ENCODE measurements around the gene HDGF.
A peak's percentile ranks its signal among the peaks of the same experiment; 100 is the strongest.

HDGF gene

DNA sequence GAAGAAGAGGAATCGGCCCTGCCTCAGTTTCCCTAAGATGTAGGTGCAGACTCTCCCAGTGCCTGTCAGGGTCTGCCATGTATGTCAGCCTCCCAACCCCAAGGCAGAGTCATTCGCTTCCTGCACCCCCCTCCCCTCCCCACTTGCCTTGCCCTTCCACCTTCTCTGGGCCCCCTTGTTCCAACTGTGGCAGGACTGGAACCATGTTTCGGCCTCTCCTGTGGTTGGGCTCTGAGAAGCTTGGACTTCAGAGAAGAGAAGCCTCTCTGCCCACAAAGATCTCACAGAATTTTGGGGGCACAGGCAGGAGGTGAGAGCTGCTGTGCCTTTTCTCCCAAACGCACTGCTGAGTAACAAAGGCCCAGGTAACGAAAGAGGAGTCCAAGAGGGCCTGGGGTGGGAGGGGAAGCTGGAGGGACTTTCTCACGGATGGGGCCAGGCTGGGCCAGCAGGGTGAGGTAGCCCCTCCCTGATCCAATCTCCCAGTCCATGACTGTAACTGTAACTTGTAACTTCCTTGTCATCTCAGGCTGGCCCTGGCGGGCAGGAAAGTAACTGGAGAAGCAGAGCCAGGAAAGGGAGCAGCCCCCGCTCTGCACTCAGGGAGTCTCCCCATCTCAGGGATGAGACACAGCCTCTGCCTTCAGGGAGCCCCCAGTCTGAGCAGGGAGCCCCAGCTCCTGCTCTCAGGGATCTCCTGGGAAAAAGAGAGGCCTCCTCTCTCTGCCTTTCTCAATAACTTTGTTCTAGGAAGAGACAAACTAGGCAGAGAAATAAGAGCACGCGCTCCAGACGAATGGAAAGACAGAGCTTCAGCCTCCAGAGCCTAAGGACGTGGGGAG is 57.4 kb downstream of the HDGF start:
- Histone ChIP-seq H3K27ac (ENCODE audit: low read depth, low read length) (no peak overlapping the region), H3F3A (ENCODE audit: control insufficient read depth, insufficient read depth) (no peaks in the 10 kb centered on the region), H3K9me2 (replicated peaks; ENCODE audit: control insufficient read depth, low read length) (no peaks in the 10 kb centered on the region), H3K4me3 (ENCODE audit: low read length) (no peak overlapping the region), H3K36me3 (ENCODE audit: control insufficient read depth, low read length) (no peaks in the 10 kb centered on the region), H3K9me3 (ENCODE audit: control insufficient read depth, insufficient read depth, low read length) (no peaks in the 10 kb centered on the region), H3K4me2 (ENCODE audit: low read length) (no peak overlapping the region), H3K4me1 (ENCODE audit: control insufficient read depth, low read length) (peaks cover 21% of the 10 kb centered on the region), H3K79me2 (ENCODE audit: control insufficient read depth, low read length) (no peaks in the 10 kb centered on the region), H3K27me3 (ENCODE audit: control insufficient read depth, low read length) (peaks cover 58% of the 10 kb centered on the region), H4K20me1 (ENCODE audit: control insufficient read depth, insufficient read depth, low read depth, low read length) (no peaks in the 10 kb centered on the region)
- no peak for TF ChIP-seq EZH2phosphoT487 (IDR thresholded peaks at IDR 0.05; ENCODE audit: borderline replicate concordance, low read length)
- TF ChIP-seq, protein P1, sequence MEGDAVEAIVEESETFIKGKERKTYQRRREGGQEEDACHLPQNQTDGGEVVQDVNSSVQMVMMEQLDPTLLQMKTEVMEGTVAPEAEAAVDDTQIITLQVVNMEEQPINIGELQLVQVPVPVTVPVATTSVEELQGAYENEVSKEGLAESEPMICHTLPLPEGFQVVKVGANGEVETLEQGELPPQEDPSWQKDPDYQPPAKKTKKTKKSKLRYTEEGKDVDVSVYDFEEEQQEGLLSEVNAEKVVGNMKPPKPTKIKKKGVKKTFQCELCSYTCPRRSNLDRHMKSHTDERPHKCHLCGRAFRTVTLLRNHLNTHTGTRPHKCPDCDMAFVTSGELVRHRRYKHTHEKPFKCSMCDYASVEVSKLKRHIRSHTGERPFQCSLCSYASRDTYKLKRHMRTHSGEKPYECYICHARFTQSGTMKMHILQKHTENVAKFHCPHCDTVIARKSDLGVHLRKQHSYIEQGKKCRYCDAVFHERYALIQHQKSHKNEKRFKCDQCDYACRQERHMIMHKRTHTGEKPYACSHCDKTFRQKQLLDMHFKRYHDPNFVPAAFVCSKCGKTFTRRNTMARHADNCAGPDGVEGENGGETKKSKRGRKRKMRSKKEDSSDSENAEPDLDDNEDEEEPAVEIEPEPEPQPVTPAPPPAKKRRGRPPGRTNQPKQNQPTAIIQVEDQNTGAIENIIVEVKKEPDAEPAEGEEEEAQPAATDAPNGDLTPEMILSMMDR (IDR thresholded peaks at IDR 0.05; ENCODE audit: low read depth, low read length, poor library complexity, severe bottlenecking) = no peak

DNA sequence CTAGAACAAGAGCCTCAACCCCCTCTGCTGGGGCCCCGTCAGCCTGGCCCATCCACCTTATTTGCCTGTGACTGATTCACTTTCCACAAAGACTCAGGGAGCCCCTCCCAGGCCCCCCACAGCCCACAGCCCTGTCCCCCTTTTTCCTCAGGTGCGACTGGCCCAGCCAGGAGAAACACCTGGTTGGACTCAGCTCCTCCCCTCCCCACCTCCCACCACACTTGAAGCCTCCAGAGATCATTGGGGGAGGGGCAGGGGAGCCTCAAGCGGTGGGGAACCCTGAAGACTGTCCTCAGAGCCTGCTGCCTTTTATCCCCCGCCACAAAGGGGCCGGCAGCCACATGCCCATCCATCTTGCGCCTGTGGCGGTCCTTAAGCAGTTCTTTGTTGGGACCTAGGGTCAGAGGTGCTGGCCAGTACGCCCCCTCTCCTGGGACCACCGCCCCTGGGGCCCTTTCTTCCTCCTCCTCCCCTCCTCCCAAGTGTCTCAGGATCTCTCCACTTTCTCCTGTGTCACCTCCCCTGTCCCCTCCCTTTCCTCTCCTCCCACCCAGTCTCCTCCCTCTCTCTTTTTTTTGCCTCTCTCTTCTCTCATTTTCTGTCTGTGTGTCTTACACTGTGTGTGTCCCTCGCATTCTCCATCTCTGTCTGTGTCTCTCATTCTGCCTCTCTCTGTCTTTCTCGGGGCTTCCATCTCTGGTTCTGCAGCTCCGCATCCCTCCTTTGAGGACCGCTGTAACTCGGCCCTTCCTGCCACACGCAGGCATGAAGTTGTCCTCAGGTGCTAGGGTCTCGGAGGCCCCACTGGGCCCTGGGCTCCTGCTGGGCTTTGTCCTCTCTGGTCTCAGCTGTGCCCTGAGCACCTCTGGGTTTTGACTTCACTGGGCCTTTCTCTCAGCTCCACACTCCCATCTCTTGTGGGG is 58.3 kb downstream of the HDGF start:
- Histone ChIP-seq H4K20me1 (ENCODE audit: control insufficient read depth, insufficient read depth, low read depth, low read length) (no peaks in the 10 kb centered on the region), H3K4me1 (ENCODE audit: control insufficient read depth, low read length) (peaks cover 22% of the 10 kb centered on the region), H3K9me2 (replicated peaks; ENCODE audit: control insufficient read depth, low read length) (no peaks in the 10 kb centered on the region), H3K79me2 (ENCODE audit: control insufficient read depth, low read length) (no peaks in the 10 kb centered on the region), H3F3A (ENCODE audit: control insufficient read depth, insufficient read depth) (no peaks in the 10 kb centered on the region), H3K27me3 (ENCODE audit: control insufficient read depth, low read length) (peaks cover 55% of the 10 kb centered on the region), H3K9me3 (ENCODE audit: control insufficient read depth, insufficient read depth, low read length) (no peaks in the 10 kb centered on the region), H3K36me3 (ENCODE audit: control insufficient read depth, low read length) (no peaks in the 10 kb centered on the region), H3K27ac (ENCODE audit: low read depth, low read length) (no peak overlapping the region), H3K4me2 (ENCODE audit: low read length) (peak overlapping the region; percentile 34), H3K4me3 (ENCODE audit: low read length) (no peak overlapping the region)
- TF ChIP-seq EZH2phosphoT487 (IDR thresholded peaks at IDR 0.05; ENCODE audit: borderline replicate concordance, low read length) = no peak
- TF ChIP-seq, protein P1 (IDR thresholded peaks at IDR 0.05; ENCODE audit: low read depth, low read length, poor library complexity, severe bottlenecking) = no peak

DNA sequence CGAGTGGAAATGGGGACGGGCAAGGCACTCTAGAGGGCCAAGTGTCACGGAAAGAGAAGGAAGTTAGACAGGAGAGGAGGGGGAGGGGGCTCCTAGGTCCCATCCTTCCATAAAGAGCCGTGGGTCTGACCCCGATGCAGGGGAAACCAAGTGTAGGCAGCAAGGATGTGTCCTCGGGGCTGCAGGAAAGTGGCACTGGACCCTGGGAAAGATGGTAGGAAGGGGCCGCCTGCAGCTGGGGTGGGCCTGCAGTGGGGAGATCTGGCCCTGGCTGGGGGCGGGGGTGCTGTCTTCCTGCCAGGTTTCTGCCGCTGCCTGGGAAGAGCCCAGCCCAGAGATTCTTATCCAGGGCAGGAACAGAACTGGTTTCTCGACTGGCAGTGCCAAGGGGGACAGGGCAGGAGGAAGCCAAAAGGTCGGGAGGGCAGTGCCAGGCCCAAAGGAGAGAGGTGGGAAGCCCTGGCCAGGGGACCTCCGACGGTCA is 59.0 kb downstream of the HDGF start:
- no peak for TF ChIP-seq EZH2phosphoT487 (IDR thresholded peaks at IDR 0.05; ENCODE audit: borderline replicate concordance, low read length)
- TF ChIP-seq, protein P1 (IDR thresholded peaks at IDR 0.05; ENCODE audit: low read depth, low read length, poor library complexity, severe bottlenecking) = no peak
- no peak overlapping the region for H3K27ac ChIP-seq (ENCODE audit: low read depth, low read length)
- H4K20me1 ChIP-seq (ENCODE audit: control insufficient read depth, insufficient read depth, low read depth, low read length) = no peaks in the 10 kb centered on the region
- no peaks in the 10 kb centered on the region for H3K36me3 ChIP-seq (ENCODE audit: control insufficient read depth, low read length)
- no peaks in the 10 kb centered on the region for H3F3A ChIP-seq (ENCODE audit: control insufficient read depth, insufficient read depth)
- H3K9me2 ChIP-seq (replicated peaks; ENCODE audit: control insufficient read depth, low read length) = no peaks in the 10 kb centered on the region
- no peak overlapping the region for H3K4me3 ChIP-seq (ENCODE audit: low read length)
- H3K9me3 ChIP-seq (ENCODE audit: control insufficient read depth, insufficient read depth, low read length) = no peaks in the 10 kb centered on the region
- H3K4me2 ChIP-seq (ENCODE audit: low read length) = peak overlapping the region; percentile 34; the same call in 1 of the 2 replicates
- peaks cover 22% of the 10 kb centered on the region for H3K4me1 ChIP-seq (ENCODE audit: control insufficient read depth, low read length)
- no peaks in the 10 kb centered on the region for H3K79me2 ChIP-seq (ENCODE audit: control insufficient read depth, low read length)
- H3K27me3 ChIP-seq (ENCODE audit: control insufficient read depth, low read length) = peaks cover 54% of the 10 kb centered on the region
